SK-N-MC (cell line): ENCODE results near the gene UGT1A9.

Experiments used
- DNase-seq: peaks from one replicate; pipeline ENCODE4 v3.0.0-alpha.2; 2011; ENCODE audit warnings: low read depth, low spot score
- H3K27ac ChIP-seq: fragments of 200-600 bp; sonication (generic); 2 replicates; pipeline ENCODE4 v1.5.1; 2016; ENCODE audit warnings: mixed run types
- H3K36me3 ChIP-seq: fragments of 200-600 bp; sonication (generic); 2 replicates; pipeline ENCODE4 v1.6.1; 2017; ENCODE audit warnings: antibody characterized with exemption, low read length, mixed read lengths; ENCODE audit not compliant: insufficient read depth
- H3K4me3 ChIP-seq: fragments of 200-600 bp; sonication (generic); 2 replicates; pipeline ENCODE4 v1.5.1; 2016
- H3K9ac ChIP-seq: fragments of 200-600 bp; sonication (generic); 2 replicates; pipeline ENCODE4 v1.8.0; 2017; ENCODE audit warnings: mixed run types, mixed read lengths; ENCODE audit not compliant: insufficient read length
- H3K9me3 ChIP-seq: fragments of 200-600 bp; sonication (generic); 2 replicates; pipeline ENCODE4 v1.6.1; 2017; ENCODE audit warnings: low read depth, mild to moderate bottlenecking, antibody characterized with exemption, low read length, moderate library complexity, mixed read lengths
- EZH2 ChIP-seq: fragments of 200-600 bp; sonication (generic); IDR thresholded peaks from one replicate; pipeline ENCODE4 v1.6.1; 2017; ENCODE audit warnings: antibody characterized with exemption
- FOXP2 ChIP-seq: optimal IDR thresholded peaks from 2 replicates; pipeline ENCODE3; 2011; ENCODE audit warnings: mild to moderate bottlenecking, moderate library complexity; ENCODE audit not compliant: insufficient read depth; ENCODE audit errors: extremely low read length, control extremely low read depth
- POLR2AphosphoS5 ChIP-seq: IDR thresholded peaks from 2 replicates; pipeline ENCODE4 v1.6.1; 2012; ENCODE audit warnings: mild to moderate bottlenecking, low read depth, low read length, borderline replicate concordance

The UGT1A9 gene

DNA sequence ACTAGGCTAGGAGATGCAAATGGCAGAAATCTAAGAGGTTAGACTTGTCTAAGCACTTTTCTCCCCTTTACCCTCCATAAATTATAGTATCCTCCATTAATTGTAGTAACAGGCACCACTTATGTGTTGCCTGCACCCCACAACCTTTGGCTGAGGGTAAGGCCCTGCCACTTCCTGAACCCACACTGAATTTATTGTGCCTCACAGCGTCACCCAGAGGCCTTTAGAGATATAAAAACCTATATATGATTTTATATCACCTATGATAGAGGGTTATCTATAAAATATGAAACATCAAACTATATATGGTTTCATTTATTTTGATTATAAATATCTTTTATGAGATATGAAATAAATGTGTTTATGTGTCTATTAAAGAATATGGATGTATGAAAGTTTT is 2.6 kb downstream of the UGT1A9 start:
- DNase-seq = no peak
- Histone ChIP-seq H3K27ac (no peak overlapping the region), H3K4me3 (no peak overlapping the region), H3K36me3 (no peaks in the 10 kb centered on the region), H3K9ac (no peak overlapping the region), H3K9me3 (no peaks in the 10 kb centered on the region)
- TF ChIP-seq EZH2 = no peak
- TF ChIP-seq POLR2AphosphoS5 = no peak
- no peak for TF ChIP-seq FOXP2

- H3K36me3 ChIP-seq = no peaks in the 10 kb centered on the region
- no peak overlapping the region for H3K9ac ChIP-seq
- TF ChIP-seq POLR2AphosphoS5 = no peak
- no peak for TF ChIP-seq FOXP2
- no peak for TF ChIP-seq EZH2
- no peak overlapping the region for H3K27ac ChIP-seq
- no peak for DNase-seq
- H3K4me3 ChIP-seq = no peak overlapping the region
- no peaks in the 10 kb centered on the region for H3K9me3 ChIP-seq
Measured at GRCh38 chr2:233674995-233675394, 3.3 kb downstream of the UGT1A9 start.

DNA sequence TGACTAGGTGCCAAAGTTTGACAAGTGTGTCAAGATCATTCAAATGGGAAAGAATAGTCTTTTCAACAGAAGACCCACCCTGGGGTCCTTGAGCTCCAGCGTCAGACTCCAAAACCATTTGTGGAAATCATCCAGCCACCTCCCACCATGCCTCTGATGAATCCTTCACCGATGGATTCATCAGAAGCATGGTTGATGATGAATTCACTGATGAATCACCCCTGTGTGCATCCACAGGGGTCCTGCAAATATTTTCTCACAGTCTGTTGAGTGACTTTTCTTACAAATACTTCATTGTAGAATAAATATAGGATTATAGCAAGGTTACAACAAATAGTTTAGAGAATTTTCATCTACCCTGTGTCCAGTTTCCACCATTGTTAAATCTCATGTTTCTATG is 4.3 kb downstream of the UGT1A9 start:
- H3K9ac ChIP-seq = no peak overlapping the region
- H3K27ac ChIP-seq = no peak overlapping the region
- H3K9me3 ChIP-seq = no peaks in the 10 kb centered on the region
- H3K36me3 ChIP-seq = no peaks in the 10 kb centered on the region
- H3K4me3 ChIP-seq = no peak overlapping the region
- DNase-seq = no peak
- TF ChIP-seq POLR2AphosphoS5 = no peak
- no peak for TF ChIP-seq EZH2
- no peak for TF ChIP-seq FOXP2

DNA sequence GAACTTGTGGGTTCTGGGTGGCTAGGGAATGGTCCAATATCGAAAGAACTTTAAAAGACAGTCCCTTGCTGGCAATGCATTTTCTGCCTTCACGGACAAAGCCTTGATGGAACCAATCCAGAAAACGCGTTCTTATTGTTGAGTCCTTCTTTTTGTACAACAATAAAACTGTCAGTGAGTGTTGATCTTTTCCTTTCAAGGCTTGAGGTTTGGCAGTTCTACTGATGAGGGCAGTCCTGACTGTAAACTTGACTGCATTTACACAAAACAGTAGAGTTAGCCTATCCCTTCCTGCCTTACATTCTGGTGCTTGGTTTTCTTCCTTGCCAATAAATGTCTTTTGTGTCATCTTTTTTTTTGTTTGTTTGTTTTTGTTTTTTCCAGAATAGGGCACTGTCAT is 7.5 kb downstream of the UGT1A9 start:
- Histone ChIP-seq H3K9me3 (no peaks in the 10 kb centered on the region), H3K27ac (no peak overlapping the region), H3K36me3 (no peaks in the 10 kb centered on the region), H3K4me3 (no peak overlapping the region), H3K9ac (no peak overlapping the region)
- no peak for TF ChIP-seq EZH2
- no peak for TF ChIP-seq FOXP2
- no peak for TF ChIP-seq POLR2AphosphoS5
- no peak for DNase-seq

DNA sequence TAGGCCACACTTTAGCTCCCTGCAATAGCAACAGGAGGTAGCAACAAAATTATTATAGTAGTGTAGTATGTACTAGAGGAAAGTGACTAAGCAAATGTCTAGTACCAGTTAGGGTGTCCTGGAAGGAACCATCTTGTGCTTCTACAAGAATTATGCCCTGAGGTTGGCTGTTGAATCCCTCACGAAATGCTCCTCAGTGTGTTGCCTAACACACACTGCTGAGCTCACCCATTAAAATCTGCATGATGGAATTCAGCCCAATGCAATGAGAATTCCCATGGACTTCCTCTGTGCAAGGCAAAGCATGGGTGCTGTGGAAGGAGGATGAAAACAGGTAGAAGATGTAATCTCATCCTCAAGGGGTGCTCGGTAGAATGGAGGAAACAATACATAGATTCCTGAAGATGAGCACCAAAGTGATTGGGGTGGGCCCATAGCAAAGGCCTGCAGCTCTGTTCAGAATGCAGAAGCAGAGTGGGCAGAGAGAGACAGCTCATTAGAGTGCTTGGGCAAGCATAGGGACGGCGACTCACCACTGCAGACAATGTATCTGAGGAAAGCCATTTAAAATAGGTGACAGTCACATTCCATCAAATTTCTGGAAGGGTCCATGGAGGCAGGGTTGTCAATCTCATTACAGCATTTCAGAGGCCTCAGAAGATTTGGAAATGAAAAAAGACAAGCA is 8.8 kb downstream of the UGT1A9 start:
- H3K36me3 ChIP-seq = no peaks in the 10 kb centered on the region
- H3K9ac ChIP-seq = no peak overlapping the region
- H3K27ac ChIP-seq = no peak overlapping the region
- H3K4me3 ChIP-seq = no peak overlapping the region
- TF ChIP-seq FOXP2 (no peak), POLR2AphosphoS5 (no peak), EZH2 (no peak)
- no peaks in the 10 kb centered on the region for H3K9me3 ChIP-seq
- no peak for DNase-seq

DNA sequence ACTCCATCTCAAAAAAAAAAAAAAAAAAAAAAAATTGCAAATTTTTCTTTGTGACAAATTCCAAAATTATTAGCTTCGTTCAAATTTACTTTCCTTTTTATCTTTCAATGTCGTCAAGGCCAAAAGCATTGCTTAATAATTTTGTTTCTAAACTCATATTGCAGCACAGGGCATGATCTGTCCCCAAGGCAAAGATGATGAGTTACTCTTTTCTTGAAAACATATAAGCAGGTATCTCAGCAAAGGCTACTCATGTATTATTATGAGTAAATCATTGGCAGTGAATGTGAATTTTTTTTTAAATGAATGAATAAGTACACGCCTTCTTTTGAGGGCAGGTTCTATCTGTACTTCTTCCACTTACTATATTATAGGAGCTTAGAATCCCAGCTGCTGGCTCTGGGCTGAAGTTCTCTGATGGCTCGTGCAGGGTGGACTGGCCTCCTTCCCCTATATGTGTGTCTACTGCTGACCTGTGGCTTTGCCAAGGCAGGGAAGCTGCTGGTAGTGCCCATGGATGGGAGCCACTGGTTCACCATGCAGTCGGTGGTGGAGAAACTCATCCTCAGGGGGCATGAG is 9.9 kb downstream of the UGT1A9 start, which contains the start of gene UGT1A7:
Gene UGT1A7, plus strand, starts transcription at position 381 of the 579 bp plus-strand sequence. Its CDS starts 37 bp downstream, at position 418.
- H3K9me3 ChIP-seq = no peaks in the 10 kb centered on the region
- H3K27ac ChIP-seq = no peak within 1 kb of the TSS
- H3K36me3 ChIP-seq = no peaks in the 10 kb centered on the region
- no peak for DNase-seq
- H3K9ac ChIP-seq = no peak within 1 kb of the TSS
- no peak for TF ChIP-seq POLR2AphosphoS5
- H3K4me3 ChIP-seq = no peak within 1 kb of the TSS

DNA sequence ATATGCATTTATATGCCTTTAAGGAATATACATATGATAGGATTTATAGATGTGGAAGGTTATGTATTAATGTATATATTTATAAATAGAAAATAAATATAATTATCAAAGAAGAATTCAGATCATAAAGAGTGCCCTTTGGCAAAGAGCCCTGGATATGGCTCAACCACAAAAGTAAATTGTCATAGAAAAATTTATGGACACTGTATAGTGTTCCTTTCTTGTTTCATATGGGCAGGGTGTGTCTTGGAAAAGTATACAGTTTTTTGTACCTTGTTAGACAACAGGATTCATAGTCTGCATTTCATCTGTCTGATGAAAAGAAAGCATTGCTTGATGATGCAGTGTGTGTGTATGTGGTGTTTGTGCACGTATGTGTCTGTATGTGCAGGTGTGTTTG is 12.9 kb downstream of the UGT1A9 start:
- H3K4me3 ChIP-seq = no peak overlapping the region
- H3K9ac ChIP-seq = no peak overlapping the region
- no peak overlapping the region for H3K27ac ChIP-seq
- TF ChIP-seq EZH2 = no peak
- H3K9me3 ChIP-seq = no peaks in the 10 kb centered on the region
- no peak for DNase-seq
- no peaks in the 10 kb centered on the region for H3K36me3 ChIP-seq

- no peaks in the 10 kb centered on the region for H3K9me3 ChIP-seq
- no peak overlapping the region for H3K4me3 ChIP-seq
- H3K27ac ChIP-seq = no peak overlapping the region
- TF ChIP-seq POLR2AphosphoS5 (no peak), FOXP2 (no peak), EZH2 (no peak)
- H3K9ac ChIP-seq = no peak overlapping the region
- H3K36me3 ChIP-seq = no peaks in the 10 kb centered on the region
- no peak for DNase-seq
Measured at GRCh38 chr2:233686928-233687327, 15.2 kb downstream of the UGT1A9 start.

GRCh38 chr2:233688341-233688740 is 16.6 kb downstream of the UGT1A9 start:
- Histone ChIP-seq H3K36me3 (no peaks in the 10 kb centered on the region), H3K4me3 (no peak overlapping the region), H3K9me3 (no peaks in the 10 kb centered on the region), H3K9ac (no peak overlapping the region), H3K27ac (no peak overlapping the region)
- no peak for DNase-seq
- TF ChIP-seq EZH2 = no peak
